NK-92 (cell line): ENCODE measurements around the gene PRMT6.
"Not testable (repeated sequence)": the region's sequence is repeated elsewhere in the genome, so short reads cannot be mapped to it uniquely, and the experiment has no call there.

Experiments used
- DNase-seq: peaks from one replicate; lab custom pipeline; 2025; ENCODE audit not compliant: unreplicated experiment; lab: John Stamatoyannopoulos, UW

PRMT6 gene

GRCh38 chr1:107056426-107057196 is at the start of gene PRMT6:
TSS of gene PRMT6 (plus strand) at chr1:107056674. CDS start at chr1:107056716, 42 bp downstream.
- no peak for DNase-seq

GRCh38 chr1:107009281-107009680 is 47.2 kb upstream of the PRMT6 start:
- DNase-seq: no peak

GRCh38 chr1:107010582-107010981 is 45.9 kb upstream of the PRMT6 start:
- DNase-seq: no peak

- DNase-seq: no peak
Observed at GRCh38 chr1:107016376-107016978, 40.0 kb upstream of the PRMT6 start.

- DNase-seq: no peak
Observed at GRCh38 chr1:107018445-107018844, 38.0 kb upstream of the PRMT6 start.

- no peak for DNase-seq
Observed at GRCh38 chr1:107019166-107019565, 37.3 kb upstream of the PRMT6 start.

GRCh38 chr1:107038874-107039273 is 17.6 kb upstream of the PRMT6 start:
- not testable (repeated sequence) for DNase-seq

- not testable (repeated sequence) for DNase-seq
Observed at GRCh38 chr1:107044310-107045220, 11.9 kb upstream of the PRMT6 start.

GRCh38 chr1:107047602-107048001 is 8.9 kb upstream of the PRMT6 start:
- DNase-seq: no peak

GRCh38 chr1:107048241-107048640 is 8.2 kb upstream of the PRMT6 start:
- no peak for DNase-seq

- no peak for DNase-seq
Observed at GRCh38 chr1:107051266-107051665, 5.2 kb upstream of the PRMT6 start.

- DNase-seq: not testable (repeated sequence)
Observed at GRCh38 chr1:107055919-107056425, 502 bp upstream of the PRMT6 start.

- no peak for DNase-seq
Observed at GRCh38 chr1:107057197-107058133, 991 bp downstream of the PRMT6 start.

GRCh38 chr1:107058245-107059032 is 2.0 kb downstream of the PRMT6 start:
- DNase-seq: no peak

GRCh38 chr1:107061886-107062285 is 5.4 kb downstream of the PRMT6 start:
- DNase-seq: no peak

GRCh38 chr1:107073493-107073892 is 17.0 kb downstream of the PRMT6 start:
- DNase-seq: no peak

- no peak for DNase-seq
Observed at GRCh38 chr1:107076841-107077240, 20.4 kb downstream of the PRMT6 start.

- DNase-seq: no peak
Observed at GRCh38 chr1:107079249-107079648, 22.8 kb downstream of the PRMT6 start.

GRCh38 chr1:107081102-107081501 is 24.6 kb downstream of the PRMT6 start:
- DNase-seq: no peak
